GM19193 (cell line): Measurements from ENCODE around the gene ARIH1.

Source experiments
- POLR2A ChIP-seq: IDR thresholded peaks from 4 replicates; pipeline ENCODE4 v1.6.1; 2011; ENCODE audit not compliant: insufficient read depth, insufficient read length; ENCODE audit errors: extremely low read depth

Gene ARIH1

GRCh38 chr15:72604794-72605193 lies 130.7 kb downstream of the ARIH1 start:
- no peak for TF ChIP-seq POLR2A

- TF ChIP-seq POLR2A, result no peak
Observed at GRCh38 chr15:72609862-72610261, 135.7 kb downstream of the ARIH1 start.

- no peak for TF ChIP-seq POLR2A
Observed at GRCh38 chr15:72614810-72615532, 140.8 kb downstream of the ARIH1 start.

GRCh38 chr15:72616491-72617210 lies 142.5 kb downstream of the ARIH1 start:
- TF ChIP-seq POLR2A, result no peak

- TF ChIP-seq POLR2A, result peak; percentile 23
Observed at GRCh38 chr15:72636519-72637282, 162.6 kb downstream of the ARIH1 start.
